SK-N-SH treated with all-trans-retinoic acid at 6 μM for 48 hours (cell line): ENCODE measurements around the gene TECRL.

Experiments used
- ATAC-seq: fragments of 200-7000 bp; cut with Tn5 transposase; 3 replicates; pipeline ENCODE4 v1.9.1; 2020; ENCODE audit warnings: mild to moderate bottlenecking, moderate library complexity
- BACH2 ChIP-seq: fragments of 250-450 bp; sonication (Bioruptor Pico); IDR thresholded peaks from 2 replicates; pipeline ENCODE4 v1.9.0; 2021; ENCODE audit warnings: mild to moderate bottlenecking, borderline replicate concordance
- CSDC2 ChIP-seq: fragments of 250-450 bp; sonication (Bioruptor Pico); IDR thresholded peaks from 2 replicates; pipeline ENCODE4 v1.5.0; 2020; ENCODE audit warnings: mild to moderate bottlenecking, moderate library complexity
- ESRRG ChIP-seq: fragments of 250-450 bp; sonication (Bioruptor Pico); IDR thresholded peaks from 2 replicates; pipeline ENCODE4 v1.6.1; 2021; ENCODE audit warnings: mild to moderate bottlenecking
- GLIS3 ChIP-seq: fragments of 250-450 bp; sonication (Bioruptor Pico); IDR thresholded peaks from 2 replicates; pipeline ENCODE4 v1.5.0; 2020; ENCODE audit warnings: mild to moderate bottlenecking, moderate library complexity
- ISL1 ChIP-seq: fragments of 250-450 bp; sonication (Bioruptor Pico); IDR thresholded peaks from 2 replicates; pipeline ENCODE4 v2.1.2; 2022; ENCODE audit warnings: mild to moderate bottlenecking, moderate library complexity
- OSR1 ChIP-seq: fragments of 250-450 bp; sonication (Bioruptor Pico); IDR thresholded peaks from 2 replicates; pipeline ENCODE4 v1.8.0; 2022; ENCODE audit warnings: moderate library complexity, mild to moderate bottlenecking, inconsistent platforms
- PPARA ChIP-seq: fragments of 250-450 bp; sonication (Bioruptor Pico); IDR thresholded peaks from 2 replicates; pipeline ENCODE4 v1.5.0; 2020; ENCODE audit warnings: mild to moderate bottlenecking, borderline replicate concordance
- RARB ChIP-seq: fragments of 250-450 bp; sonication (Bioruptor Pico); IDR thresholded peaks from 2 replicates; pipeline ENCODE4 v1.8.0; 2021; ENCODE audit warnings: mild to moderate bottlenecking, moderate library complexity
- TCF4 ChIP-seq: fragments of 250-450 bp; sonication (Bioruptor Pico); IDR thresholded peaks from 2 replicates; pipeline ENCODE4 v1.8.0; 2021; ENCODE audit warnings: mild to moderate bottlenecking, moderate library complexity, borderline replicate concordance
- TOX ChIP-seq: fragments of 250-450 bp; sonication (Bioruptor Pico); IDR thresholded peaks from 2 replicates; pipeline ENCODE4 v1.8.0; 2021; ENCODE audit warnings: mild to moderate bottlenecking, moderate library complexity, borderline replicate concordance
- ZC3H10 ChIP-seq: fragments of 250-450 bp; sonication (Bioruptor Pico); IDR thresholded peaks from 2 replicates; pipeline ENCODE4 v1.5.1; 2021; ENCODE audit warnings: mild to moderate bottlenecking, moderate library complexity
- ZFP3 ChIP-seq: fragments of 250-450 bp; sonication (Bioruptor Pico); IDR thresholded peaks from 2 replicates; pipeline ENCODE4 v1.5.0; 2020; ENCODE audit warnings: mild to moderate bottlenecking, moderate library complexity
- ZFP30 ChIP-seq: fragments of 450-650 bp; formaldehyde crosslinking; IDR thresholded peaks from 2 replicates; pipeline ENCODE4 v1.5.0; 2022; ENCODE audit warnings: mild to moderate bottlenecking, moderate library complexity
- ZNF565 ChIP-seq: fragments of 450-650 bp; formaldehyde crosslinking; conservative IDR thresholded peaks from 2 replicates; pipeline ENCODE4 v1.5.0; 2020; ENCODE audit warnings: low read depth, mild to moderate bottlenecking, moderate library complexity
- ZNF70 ChIP-seq: fragments of 450-650 bp; formaldehyde crosslinking; IDR thresholded peaks from 2 replicates; pipeline ENCODE4 v1.5.0; 2020; ENCODE audit warnings: mild to moderate bottlenecking, moderate library complexity
- ZNF8 ChIP-seq: fragments of 450-650 bp; formaldehyde crosslinking; IDR thresholded peaks from 2 replicates; pipeline ENCODE4 v1.5.0; 2020; ENCODE audit warnings: mild to moderate bottlenecking, moderate library complexity
- TF ChIP-seq, protein P1 (sequence below): fragments of 250-450 bp; sonication (Bioruptor Pico); IDR thresholded peaks from 2 replicates; pipeline ENCODE4 v1.5.1; 2020; ENCODE audit warnings: low read depth, mild to moderate bottlenecking, moderate library complexity
- TF ChIP-seq, protein P2 (sequence below): fragments of 250-450 bp; sonication (Bioruptor Pico); IDR thresholded peaks from 2 replicates; pipeline ENCODE4 v1.8.0; 2020; ENCODE audit warnings: mild to moderate bottlenecking, moderate library complexity, borderline replicate concordance
- TF ChIP-seq, protein P3 (sequence below): fragments of 250-450 bp; sonication (Bioruptor Pico); IDR thresholded peaks from 2 replicates; pipeline ENCODE4 v1.8.0; 2021; ENCODE audit warnings: low read depth, mild to moderate bottlenecking, moderate library complexity, borderline replicate concordance
- TF ChIP-seq, protein P4 (sequence below): fragments of 250-450 bp; sonication (Bioruptor Pico); IDR thresholded peaks from 2 replicates; pipeline ENCODE4 v1.5.0; 2020; ENCODE audit warnings: mild to moderate bottlenecking, moderate library complexity
- TF ChIP-seq, protein P5 (sequence below): fragments of 250-450 bp; sonication (Bioruptor Pico); IDR thresholded peaks from 2 replicates; pipeline ENCODE4 v1.5.1; 2021; ENCODE audit warnings: mild to moderate bottlenecking, moderate library complexity

The TECRL gene

DNA sequence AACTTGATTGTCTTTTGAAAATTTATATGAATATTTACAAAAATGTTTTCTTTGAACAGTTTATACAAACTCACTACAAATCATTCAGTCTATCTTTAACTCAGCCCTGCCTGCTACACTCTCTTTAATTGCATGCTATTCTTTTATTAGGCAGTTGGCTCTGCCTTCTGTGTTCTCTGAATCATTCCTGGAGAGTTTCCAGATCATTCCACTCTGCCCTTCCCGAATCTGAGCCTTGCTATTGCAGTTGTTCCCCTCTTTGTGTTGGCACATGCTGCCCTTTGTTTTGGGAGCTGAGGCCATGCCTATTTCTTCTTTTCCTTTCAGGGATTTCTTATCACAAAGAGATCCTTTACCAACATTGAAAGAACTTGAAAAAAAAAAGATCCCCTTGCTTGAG is 8.7 kb upstream of the TECRL start:
- no peak for ATAC-seq
- TF ChIP-seq, protein P1, sequence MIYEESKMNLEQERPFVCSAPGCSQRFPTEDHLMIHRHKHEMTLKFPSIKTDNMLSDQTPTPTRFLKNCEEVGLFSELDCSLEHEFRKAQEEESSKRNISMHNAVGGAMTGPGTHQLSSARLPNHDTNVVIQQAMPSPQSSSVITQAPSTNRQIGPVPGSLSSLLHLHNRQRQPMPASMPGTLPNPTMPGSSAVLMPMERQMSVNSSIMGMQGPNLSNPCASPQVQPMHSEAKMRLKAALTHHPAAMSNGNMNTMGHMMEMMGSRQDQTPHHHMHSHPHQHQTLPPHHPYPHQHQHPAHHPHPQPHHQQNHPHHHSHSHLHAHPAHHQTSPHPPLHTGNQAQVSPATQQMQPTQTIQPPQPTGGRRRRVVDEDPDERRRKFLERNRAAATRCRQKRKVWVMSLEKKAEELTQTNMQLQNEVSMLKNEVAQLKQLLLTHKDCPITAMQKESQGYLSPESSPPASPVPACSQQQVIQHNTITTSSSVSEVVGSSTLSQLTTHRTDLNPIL (CRISPR knock-in tag): no peak
- TF ChIP-seq BACH2 (CRISPR knock-in tag) (no peak), OSR1 (CRISPR knock-in tag) (no peak), PPARA (CRISPR knock-in tag) (no peak), ZFP3 (CRISPR knock-in tag) (no peak), ZNF70 (CRISPR knock-in tag) (no peak), ZC3H10 (CRISPR knock-in tag) (no peak), ISL1 (no peak)
- TF ChIP-seq, protein P2, sequence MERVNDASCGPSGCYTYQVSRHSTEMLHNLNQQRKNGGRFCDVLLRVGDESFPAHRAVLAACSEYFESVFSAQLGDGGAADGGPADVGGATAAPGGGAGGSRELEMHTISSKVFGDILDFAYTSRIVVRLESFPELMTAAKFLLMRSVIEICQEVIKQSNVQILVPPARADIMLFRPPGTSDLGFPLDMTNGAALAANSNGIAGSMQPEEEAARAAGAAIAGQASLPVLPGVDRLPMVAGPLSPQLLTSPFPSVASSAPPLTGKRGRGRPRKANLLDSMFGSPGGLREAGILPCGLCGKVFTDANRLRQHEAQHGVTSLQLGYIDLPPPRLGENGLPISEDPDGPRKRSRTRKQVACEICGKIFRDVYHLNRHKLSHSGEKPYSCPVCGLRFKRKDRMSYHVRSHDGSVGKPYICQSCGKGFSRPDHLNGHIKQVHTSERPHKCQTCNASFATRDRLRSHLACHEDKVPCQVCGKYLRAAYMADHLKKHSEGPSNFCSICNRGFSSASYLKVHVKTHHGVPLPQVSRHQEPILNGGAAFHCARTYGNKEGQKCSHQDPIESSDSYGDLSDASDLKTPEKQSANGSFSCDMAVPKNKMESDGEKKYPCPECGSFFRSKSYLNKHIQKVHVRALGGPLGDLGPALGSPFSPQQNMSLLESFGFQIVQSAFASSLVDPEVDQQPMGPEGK: no peak
- TF ChIP-seq, protein P3, sequence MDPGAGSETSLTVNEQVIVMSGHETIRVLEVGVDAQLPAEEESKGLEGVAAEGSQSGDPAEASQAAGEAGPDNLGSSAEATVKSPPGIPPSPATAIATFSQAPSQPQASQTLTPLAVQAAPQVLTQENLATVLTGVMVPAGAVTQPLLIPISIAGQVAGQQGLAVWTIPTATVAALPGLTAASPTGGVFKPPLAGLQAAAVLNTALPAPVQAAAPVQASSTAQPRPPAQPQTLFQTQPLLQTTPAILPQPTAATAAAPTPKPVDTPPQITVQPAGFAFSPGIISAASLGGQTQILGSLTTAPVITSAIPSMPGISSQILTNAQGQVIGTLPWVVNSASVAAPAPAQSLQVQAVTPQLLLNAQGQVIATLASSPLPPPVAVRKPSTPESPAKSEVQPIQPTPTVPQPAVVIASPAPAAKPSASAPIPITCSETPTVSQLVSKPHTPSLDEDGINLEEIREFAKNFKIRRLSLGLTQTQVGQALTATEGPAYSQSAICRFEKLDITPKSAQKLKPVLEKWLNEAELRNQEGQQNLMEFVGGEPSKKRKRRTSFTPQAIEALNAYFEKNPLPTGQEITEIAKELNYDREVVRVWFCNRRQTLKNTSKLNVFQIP (CRISPR knock-in tag): no peak

DNA sequence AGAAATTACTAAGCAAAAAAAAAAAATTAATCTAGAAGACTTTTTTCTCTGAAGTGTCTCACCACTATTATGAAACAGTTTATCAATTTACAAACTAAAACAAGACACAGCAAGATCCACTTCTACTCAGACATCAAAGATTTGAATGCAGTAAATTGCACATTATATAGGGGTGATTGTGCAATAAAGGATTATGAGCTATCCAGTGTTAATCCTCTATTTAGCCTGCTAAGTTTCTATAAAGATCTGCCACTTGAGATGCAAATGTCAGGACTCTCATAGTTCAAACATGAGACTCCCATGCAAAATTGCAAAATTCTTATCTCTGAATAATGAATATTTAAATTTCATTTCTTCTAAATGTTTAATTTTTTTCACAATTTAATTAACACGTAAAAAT is 2.2 kb downstream of the TECRL start:
- no peak for ATAC-seq
- TF ChIP-seq GLIS3 (CRISPR knock-in tag) (no peak), RARB (CRISPR knock-in tag) (no peak), TCF4 (CRISPR knock-in tag) (no peak), TOX (CRISPR knock-in tag) (no peak), BACH2 (CRISPR knock-in tag) (no peak), ESRRG (CRISPR knock-in tag) (no peak), OSR1 (CRISPR knock-in tag) (no peak)
- TF ChIP-seq, protein P3 (CRISPR knock-in tag): no peak

DNA sequence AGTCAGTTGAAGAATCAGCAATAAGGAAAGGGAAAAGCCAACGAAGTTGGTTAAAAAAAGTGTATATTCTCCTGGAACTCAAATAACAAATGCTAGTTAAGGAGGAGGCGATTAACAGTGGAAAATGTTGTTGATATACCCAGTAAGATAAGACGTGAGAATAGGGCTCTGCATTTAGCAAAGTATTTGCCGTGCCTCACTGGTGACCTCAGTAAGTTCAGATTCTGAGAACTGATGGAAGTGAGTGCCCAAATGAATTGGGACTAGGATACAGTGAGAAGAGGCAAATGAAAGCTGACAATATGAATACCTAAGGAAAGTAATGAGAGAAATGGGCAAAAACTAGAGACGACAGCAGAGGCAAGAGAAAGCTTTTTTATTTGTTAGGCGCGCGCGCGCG is 3.5 kb downstream of the TECRL start:
- ATAC-seq: no peak
- TF ChIP-seq ISL1 (no peak), CSDC2 (CRISPR knock-in tag) (no peak), PPARA (CRISPR knock-in tag) (no peak), ZC3H10 (CRISPR knock-in tag) (no peak), ZFP30 (CRISPR knock-in tag) (no peak), OSR1 (CRISPR knock-in tag) (no peak), ZNF8 (CRISPR knock-in tag) (no peak), ZNF565 (CRISPR knock-in tag) (no peak), BACH2 (CRISPR knock-in tag) (no peak), ESRRG (CRISPR knock-in tag) (no peak)
- TF ChIP-seq, protein P1 (CRISPR knock-in tag): no peak
- TF ChIP-seq, protein P4, sequence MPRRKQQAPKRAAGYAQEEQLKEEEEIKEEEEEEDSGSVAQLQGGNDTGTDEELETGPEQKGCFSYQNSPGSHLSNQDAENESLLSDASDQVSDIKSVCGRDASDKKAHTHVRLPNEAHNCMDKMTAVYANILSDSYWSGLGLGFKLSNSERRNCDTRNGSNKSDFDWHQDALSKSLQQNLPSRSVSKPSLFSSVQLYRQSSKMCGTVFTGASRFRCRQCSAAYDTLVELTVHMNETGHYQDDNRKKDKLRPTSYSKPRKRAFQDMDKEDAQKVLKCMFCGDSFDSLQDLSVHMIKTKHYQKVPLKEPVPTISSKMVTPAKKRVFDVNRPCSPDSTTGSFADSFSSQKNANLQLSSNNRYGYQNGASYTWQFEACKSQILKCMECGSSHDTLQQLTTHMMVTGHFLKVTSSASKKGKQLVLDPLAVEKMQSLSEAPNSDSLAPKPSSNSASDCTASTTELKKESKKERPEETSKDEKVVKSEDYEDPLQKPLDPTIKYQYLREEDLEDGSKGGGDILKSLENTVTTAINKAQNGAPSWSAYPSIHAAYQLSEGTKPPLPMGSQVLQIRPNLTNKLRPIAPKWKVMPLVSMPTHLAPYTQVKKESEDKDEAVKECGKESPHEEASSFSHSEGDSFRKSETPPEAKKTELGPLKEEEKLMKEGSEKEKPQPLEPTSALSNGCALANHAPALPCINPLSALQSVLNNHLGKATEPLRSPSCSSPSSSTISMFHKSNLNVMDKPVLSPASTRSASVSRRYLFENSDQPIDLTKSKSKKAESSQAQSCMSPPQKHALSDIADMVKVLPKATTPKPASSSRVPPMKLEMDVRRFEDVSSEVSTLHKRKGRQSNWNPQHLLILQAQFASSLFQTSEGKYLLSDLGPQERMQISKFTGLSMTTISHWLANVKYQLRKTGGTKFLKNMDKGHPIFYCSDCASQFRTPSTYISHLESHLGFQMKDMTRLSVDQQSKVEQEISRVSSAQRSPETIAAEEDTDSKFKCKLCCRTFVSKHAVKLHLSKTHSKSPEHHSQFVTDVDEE (CRISPR knock-in tag): no peak
- TF ChIP-seq, protein P2: no peak
- TF ChIP-seq, protein P5, sequence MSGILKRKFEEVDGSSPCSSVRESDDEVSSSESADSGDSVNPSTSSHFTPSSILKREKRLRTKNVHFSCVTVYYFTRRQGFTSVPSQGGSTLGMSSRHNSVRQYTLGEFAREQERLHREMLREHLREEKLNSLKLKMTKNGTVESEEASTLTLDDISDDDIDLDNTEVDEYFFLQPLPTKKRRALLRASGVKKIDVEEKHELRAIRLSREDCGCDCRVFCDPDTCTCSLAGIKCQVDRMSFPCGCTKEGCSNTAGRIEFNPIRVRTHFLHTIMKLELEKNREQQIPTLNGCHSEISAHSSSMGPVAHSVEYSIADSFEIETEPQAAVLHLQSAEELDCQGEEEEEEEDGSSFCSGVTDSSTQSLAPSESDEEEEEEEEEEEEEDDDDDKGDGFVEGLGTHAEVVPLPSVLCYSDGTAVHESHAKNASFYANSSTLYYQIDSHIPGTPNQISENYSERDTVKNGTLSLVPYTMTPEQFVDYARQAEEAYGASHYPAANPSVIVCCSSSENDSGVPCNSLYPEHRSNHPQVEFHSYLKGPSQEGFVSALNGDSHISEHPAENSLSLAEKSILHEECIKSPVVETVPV (CRISPR knock-in tag): no peak
- TF ChIP-seq, protein P3 (CRISPR knock-in tag): no peak
